ENCODE data around the gene CACNA1D.

DNA sequence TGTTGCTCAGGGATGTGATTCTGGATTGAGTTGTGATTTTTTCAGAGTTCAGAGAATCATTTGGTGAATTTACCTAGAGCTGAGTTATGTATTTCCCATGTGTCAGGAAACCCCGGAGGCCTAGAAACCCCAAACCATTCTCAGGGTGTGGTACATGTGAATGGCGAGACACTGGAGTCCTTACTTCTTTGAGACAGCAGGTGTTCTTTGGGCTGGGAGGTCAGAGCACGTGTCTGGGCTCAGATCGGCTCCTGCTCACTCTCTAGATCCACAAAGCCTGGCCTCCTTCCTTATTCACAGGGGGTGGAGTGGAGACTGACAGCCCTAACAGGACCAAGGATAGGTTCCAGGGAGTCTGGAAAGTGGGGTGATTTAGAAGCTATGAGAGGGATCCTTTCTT, 206.0 kb downstream of the CACNA1D start:
- TF ChIP-seq, protein P1, sequence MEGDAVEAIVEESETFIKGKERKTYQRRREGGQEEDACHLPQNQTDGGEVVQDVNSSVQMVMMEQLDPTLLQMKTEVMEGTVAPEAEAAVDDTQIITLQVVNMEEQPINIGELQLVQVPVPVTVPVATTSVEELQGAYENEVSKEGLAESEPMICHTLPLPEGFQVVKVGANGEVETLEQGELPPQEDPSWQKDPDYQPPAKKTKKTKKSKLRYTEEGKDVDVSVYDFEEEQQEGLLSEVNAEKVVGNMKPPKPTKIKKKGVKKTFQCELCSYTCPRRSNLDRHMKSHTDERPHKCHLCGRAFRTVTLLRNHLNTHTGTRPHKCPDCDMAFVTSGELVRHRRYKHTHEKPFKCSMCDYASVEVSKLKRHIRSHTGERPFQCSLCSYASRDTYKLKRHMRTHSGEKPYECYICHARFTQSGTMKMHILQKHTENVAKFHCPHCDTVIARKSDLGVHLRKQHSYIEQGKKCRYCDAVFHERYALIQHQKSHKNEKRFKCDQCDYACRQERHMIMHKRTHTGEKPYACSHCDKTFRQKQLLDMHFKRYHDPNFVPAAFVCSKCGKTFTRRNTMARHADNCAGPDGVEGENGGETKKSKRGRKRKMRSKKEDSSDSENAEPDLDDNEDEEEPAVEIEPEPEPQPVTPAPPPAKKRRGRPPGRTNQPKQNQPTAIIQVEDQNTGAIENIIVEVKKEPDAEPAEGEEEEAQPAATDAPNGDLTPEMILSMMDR (conservative IDR thresholded peaks at IDR 0.05): no peak
- TF ChIP-seq ZFX (IDR thresholded peaks at IDR 0.05): no peak

Data from C4-2B (cell line).